Lower leg skin (tissue), 4 donors: ENCODE results near the gene HLA-DQB1. TPM values are rescaled to one million over a fixed set of nuclear protein-coding genes. Genes with fewer than 3 reads are reported as not detected.

Experiments used
- DNase-seq, 2 donors: peaks; one replicate each; pipeline ENCODE4 v3.0.0-alpha.2; 2019; ENCODE audit warnings: low spot score in 2 of 2
- H3K4me3 ChIP-seq: fragments of 200-600 bp; sonication (generic); 2 replicates; pipeline ENCODE4 v1.5.1; 2017; ENCODE audit warnings: mild to moderate bottlenecking, low read depth; ENCODE audit not compliant: poor library complexity, severe bottlenecking
- POLR2A ChIP-seq, 2 donors: fragments of 450-650 bp; IDR thresholded peaks; one replicate each; pipeline ENCODE4 v1.6.1; 2016 to 2017; ENCODE audit warnings: antibody characterized with exemption in 2 of 2, mild to moderate bottlenecking in 1 of 2, moderate library complexity in 1 of 2
- WGBS, 2 donors: methylation state at CpG; one replicate each; pipeline ENCODE4 v1.1.5; 2018; 5-methylcytosine and 5-hydroxymethylcytosine counted together
- intact Hi-C: fragments of 100-400 bp; cut with DNase I; formaldehyde crosslinking; loops from one replicate; pipeline ENCODE4 v1.15.0; 2023; ENCODE audit warnings: low total_unique reads
- total RNA-seq, 4 donors: library from RNA; depleted of rRNA; stranded (reverse); fragments of >200 nt; gene quantifications; one replicate each; pipeline ENCODE4 v1.1.0, GENCODE V29; 2016
- TF ChIP-seq, protein P1 (sequence below), 3 donors: fragments of 450-650 bp; IDR thresholded peaks; one replicate each; pipeline ENCODE4 v1.5.1; 2016; ENCODE audit warnings: antibody characterized with exemption in 3 of 3, mild to moderate bottlenecking in 3 of 3, moderate library complexity in 2 of 3

Gene HLA-DQB1
- total RNA-seq, 4 donors from 2014 or later: 0.44 to 11.3 (median 4.4) TPM

- 67 to 83% methylated on average over 3 of the region's 3 CpGs for WGBS, 2 donors
- intact Hi-C loops: no loop called here
Measured at GRCh38 chr6:32627249-32627648, 39.2 kb downstream of the HLA-DQB1 start.

GRCh38 chr6:32625137-32625536 is 41.3 kb downstream of the HLA-DQB1 start:
- DNase-seq: no peak
- no peak overlapping the region for H3K4me3 ChIP-seq
- TF ChIP-seq POLR2A (IDR thresholded peaks at IDR 0.05): no peak
- TF ChIP-seq, protein P1, sequence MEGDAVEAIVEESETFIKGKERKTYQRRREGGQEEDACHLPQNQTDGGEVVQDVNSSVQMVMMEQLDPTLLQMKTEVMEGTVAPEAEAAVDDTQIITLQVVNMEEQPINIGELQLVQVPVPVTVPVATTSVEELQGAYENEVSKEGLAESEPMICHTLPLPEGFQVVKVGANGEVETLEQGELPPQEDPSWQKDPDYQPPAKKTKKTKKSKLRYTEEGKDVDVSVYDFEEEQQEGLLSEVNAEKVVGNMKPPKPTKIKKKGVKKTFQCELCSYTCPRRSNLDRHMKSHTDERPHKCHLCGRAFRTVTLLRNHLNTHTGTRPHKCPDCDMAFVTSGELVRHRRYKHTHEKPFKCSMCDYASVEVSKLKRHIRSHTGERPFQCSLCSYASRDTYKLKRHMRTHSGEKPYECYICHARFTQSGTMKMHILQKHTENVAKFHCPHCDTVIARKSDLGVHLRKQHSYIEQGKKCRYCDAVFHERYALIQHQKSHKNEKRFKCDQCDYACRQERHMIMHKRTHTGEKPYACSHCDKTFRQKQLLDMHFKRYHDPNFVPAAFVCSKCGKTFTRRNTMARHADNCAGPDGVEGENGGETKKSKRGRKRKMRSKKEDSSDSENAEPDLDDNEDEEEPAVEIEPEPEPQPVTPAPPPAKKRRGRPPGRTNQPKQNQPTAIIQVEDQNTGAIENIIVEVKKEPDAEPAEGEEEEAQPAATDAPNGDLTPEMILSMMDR (IDR thresholded peaks at IDR 0.05): no peak
- WGBS, 2 donors: 38 to 71% methylated on average over 5 of the region's 5 CpGs
- intact Hi-C loops: no loop called here

More at GRCh38 chr6:32627249-32627648, 39.2 kb downstream of the HLA-DQB1 start:
- no peak for TF ChIP-seq POLR2A (IDR thresholded peaks at IDR 0.05)
- TF ChIP-seq, protein P1 (IDR thresholded peaks at IDR 0.05): no peak
- no peak for DNase-seq
- H3K4me3 ChIP-seq: no peak overlapping the region

- WGBS, 2 donors: 0 to 87% methylated on average over 1 to 3 of the region's 3 CpGs
- no peak for DNase-seq
- intact Hi-C loops: no loop called here
- H3K4me3 ChIP-seq: no peak overlapping the region
- TF ChIP-seq POLR2A (IDR thresholded peaks at IDR 0.05): no peak
- TF ChIP-seq, protein P1 (IDR thresholded peaks at IDR 0.05): no peak
Measured at GRCh38 chr6:32624565-32624964, 41.9 kb downstream of the HLA-DQB1 start.

DNA sequence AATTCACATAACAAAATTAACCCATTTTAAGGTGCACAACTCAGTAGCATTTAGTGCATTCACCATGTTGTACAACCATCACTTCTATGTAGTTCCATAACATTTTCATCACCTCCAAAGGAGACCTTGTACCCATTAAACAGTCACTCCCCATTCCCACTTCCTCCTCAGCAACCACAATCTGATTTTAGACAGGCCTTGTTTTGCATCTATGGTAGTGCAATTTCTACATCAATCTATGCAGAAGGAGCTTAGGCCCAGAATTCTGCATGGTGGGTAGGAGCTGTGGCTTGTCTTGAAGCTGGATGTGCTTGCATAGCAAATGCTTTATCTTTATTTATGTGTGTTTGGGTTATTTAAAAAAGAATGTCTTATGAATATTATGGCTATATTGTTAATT is 42.8 kb downstream of the HLA-DQB1 start:
- no peak for TF ChIP-seq POLR2A (IDR thresholded peaks at IDR 0.05)
- DNase-seq: no peak
- no peak overlapping the region for H3K4me3 ChIP-seq
- intact Hi-C loops: no loop called here

DNA sequence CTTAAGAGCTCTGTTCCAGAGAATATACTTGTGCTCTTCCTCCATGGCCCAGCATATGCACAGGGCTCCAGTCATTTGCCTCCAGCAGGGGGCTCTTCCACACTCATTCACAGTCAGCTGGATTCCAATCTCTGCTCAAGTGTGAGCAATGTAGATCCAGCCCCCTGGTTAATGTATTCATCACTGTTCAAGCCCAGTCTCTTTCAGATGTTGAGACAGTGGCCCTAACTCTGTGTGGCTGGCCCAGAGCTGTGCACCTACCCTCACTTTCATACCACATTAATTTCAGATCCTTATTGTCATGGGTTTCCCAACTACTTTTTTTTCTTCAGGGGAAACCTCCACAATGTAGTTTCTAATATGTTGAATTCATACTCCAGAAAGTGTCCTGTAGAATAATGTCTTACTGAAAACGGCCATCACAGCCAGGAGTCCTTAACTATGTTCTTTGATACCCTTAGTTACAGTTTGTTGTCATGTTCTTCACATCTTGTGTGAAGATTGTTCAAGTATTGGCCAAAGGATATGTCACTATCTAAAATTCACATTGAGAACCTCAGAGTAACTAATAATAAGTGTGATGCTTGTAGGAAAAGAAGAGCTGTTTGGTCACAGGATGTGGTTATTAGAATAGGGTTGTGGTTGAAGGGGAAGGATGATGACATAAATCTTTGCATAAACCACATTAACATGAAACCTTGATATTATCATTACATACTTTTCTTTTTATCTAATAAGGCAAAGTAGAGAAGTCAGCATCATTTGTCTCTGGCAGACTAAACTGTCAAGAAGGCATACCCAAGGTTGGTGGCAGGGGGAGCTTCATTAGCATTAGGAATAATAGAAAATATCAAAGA is 43.7 kb downstream of the HLA-DQB1 start:
- WGBS, 2 donors: 27 to 29% methylated on average over 1 of the region's 1 CpG
- intact Hi-C loops: no loop called here
- TF ChIP-seq POLR2A (IDR thresholded peaks at IDR 0.05): no peak
- TF ChIP-seq, protein P1 (IDR thresholded peaks at IDR 0.05): no peak
- DNase-seq: no peak
- H3K4me3 ChIP-seq: no peak overlapping the region

DNA sequence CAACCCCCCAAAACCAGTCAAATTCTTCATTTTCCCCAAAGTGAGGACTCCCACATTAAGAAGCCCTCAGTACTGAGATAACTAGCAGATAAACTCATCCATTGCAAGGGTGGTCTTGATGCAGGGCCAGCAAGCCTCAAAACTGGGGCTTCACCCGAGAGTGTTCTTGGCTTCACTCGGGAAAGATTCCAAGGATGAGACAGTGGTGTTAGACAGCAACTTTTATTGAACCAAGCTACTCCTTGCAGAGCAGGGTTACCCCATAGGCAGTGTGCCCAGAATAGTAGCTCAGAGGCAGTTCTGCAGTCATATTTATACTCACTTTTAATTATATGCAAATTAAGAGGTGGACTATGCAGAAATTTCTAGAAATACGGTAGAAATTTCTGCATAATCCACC is 45.1 kb downstream of the HLA-DQB1 start:
- H3K4me3 ChIP-seq: no peak overlapping the region
- intact Hi-C loops: no loop called here
- DNase-seq: no peak
- WGBS, 2 donors: 34 to 56% methylated on average over 3 of the region's 3 CpGs
- TF ChIP-seq, protein P1 (IDR thresholded peaks at IDR 0.05): no peak
- no peak for TF ChIP-seq POLR2A (IDR thresholded peaks at IDR 0.05)
